NCI-H2196 treated with DMSO at 0.1 percent for 48 hours (cell line): Measurements from ENCODE around the gene PDXP.
A peak's percentile ranks its signal among the peaks of the same experiment; 100 is the strongest.
"Not testable (repeated sequence)": the region's sequence is repeated elsewhere in the genome, so short reads cannot be mapped to it uniquely, and the experiment has no call there.

Experiments used
- DNase-seq: peaks from one replicate; lab custom pipeline; 2025; ENCODE audit not compliant: unreplicated experiment; lab: John Stamatoyannopoulos, UW

PDXP gene

GRCh38 chr22:37696260-37696656, 37.7 kb downstream of the PDXP start:
- not testable (repeated sequence) for DNase-seq

GRCh38 chr22:37696657-37697537, 38.4 kb downstream of the PDXP start, which contains the start of gene TRIOBP:
Gene TRIOBP (plus strand): TSS chr22:37697048. CDS start chr22:37701366, 4,318 bp downstream.
- peak; percentile 87 for DNase-seq

GRCh38 chr22:37697538-37697835, 39.0 kb downstream of the PDXP start:
- no peak for DNase-seq

- no peak for DNase-seq
Measured at GRCh38 chr22:37701141-37701786, 42.7 kb downstream of the PDXP start.

GRCh38 chr22:37703906-37704305, 45.4 kb downstream of the PDXP start:
- DNase-seq = no peak

- DNase-seq = no peak
Measured at GRCh38 chr22:37704645-37705044, 46.1 kb downstream of the PDXP start.

- DNase-seq = no peak
Measured at GRCh38 chr22:37705205-37705604, 46.7 kb downstream of the PDXP start.

- no peak for DNase-seq
Measured at GRCh38 chr22:37708580-37709444, 50.3 kb downstream of the PDXP start.

- no peak for DNase-seq
Measured at GRCh38 chr22:37709445-37709765, 50.9 kb downstream of the PDXP start.

- DNase-seq = no peak
Measured at GRCh38 chr22:37710675-37711074, 52.2 kb downstream of the PDXP start.

GRCh38 chr22:37711490-37711889, 53.0 kb downstream of the PDXP start:
- no peak for DNase-seq

GRCh38 chr22:37713761-37714160, 55.2 kb downstream of the PDXP start:
- no peak for DNase-seq

GRCh38 chr22:37714634-37715033, 56.1 kb downstream of the PDXP start:
- DNase-seq = no peak

- no peak for DNase-seq
Measured at GRCh38 chr22:37715760-37716159, 57.2 kb downstream of the PDXP start.
